ENCODE data around the gene DNAH6.
"Not testable (repeated sequence)": the region's sequence is repeated elsewhere in the genome, so short reads cannot be mapped to it uniquely, and the experiment has no call there.

Gene DNAH6

GRCh38 chr2:84516234-84516986 lies at the start of gene DNAH6:
TSS of gene DNAH6 (plus strand) at chr2:84516498. CDS start at chr2:84517827, 1,329 bp downstream.
- peak; percentile 89 for DNase-seq

- DNase-seq = no peak
These were observed 48.9 kb upstream of the DNAH6 start for GRCh38 chr2:84467389-84467788.

GRCh38 chr2:84472423-84472822 lies 43.9 kb upstream of the DNAH6 start:
- DNase-seq = not testable (repeated sequence)

- no peak for DNase-seq
These were observed 43.3 kb upstream of the DNAH6 start for GRCh38 chr2:84472856-84473565.

GRCh38 chr2:84474176-84474575 lies 42.1 kb upstream of the DNAH6 start:
- no peak for DNase-seq

GRCh38 chr2:84477886-84478285 lies 38.4 kb upstream of the DNAH6 start:
- no peak for DNase-seq

GRCh38 chr2:84478867-84479266 lies 37.4 kb upstream of the DNAH6 start:
- no peak for DNase-seq

GRCh38 chr2:84481702-84482101 lies 34.6 kb upstream of the DNAH6 start:
- no peak for DNase-seq

GRCh38 chr2:84482603-84483002 lies 33.7 kb upstream of the DNAH6 start:
- peak; percentile 21 for DNase-seq

GRCh38 chr2:84483320-84483719 lies 33.0 kb upstream of the DNAH6 start:
- no peak for DNase-seq

GRCh38 chr2:84486441-84487115 lies 29.7 kb upstream of the DNAH6 start:
- no peak for DNase-seq

- DNase-seq = no peak
These were observed 28.9 kb upstream of the DNAH6 start for GRCh38 chr2:84487298-84487996.

- DNase-seq = no peak
These were observed 25.0 kb upstream of the DNAH6 start for GRCh38 chr2:84491256-84491655.

GRCh38 chr2:84491741-84492140 lies 24.6 kb upstream of the DNAH6 start:
- no peak for DNase-seq

- peak; percentile 10 for DNase-seq
These were observed 23.7 kb upstream of the DNAH6 start for GRCh38 chr2:84492571-84492970.

- no peak for DNase-seq
These were observed 22.8 kb upstream of the DNAH6 start for GRCh38 chr2:84493514-84493913.

GRCh38 chr2:84494070-84494469 lies 22.2 kb upstream of the DNAH6 start:
- DNase-seq = no peak

GRCh38 chr2:84495539-84496146 lies 20.7 kb upstream of the DNAH6 start:
- DNase-seq = peak; percentile 80

- DNase-seq = no peak
These were observed 19.9 kb upstream of the DNAH6 start for GRCh38 chr2:84496386-84496785.

- DNase-seq = no peak
These were observed 19.0 kb upstream of the DNAH6 start for GRCh38 chr2:84497285-84497684.

- no peak for DNase-seq
These were observed 18.0 kb upstream of the DNAH6 start for GRCh38 chr2:84498150-84498799.

- not testable (repeated sequence) for DNase-seq
These were observed 5.3 kb upstream of the DNAH6 start for GRCh38 chr2:84511024-84511423.
